T-helper 2 cell (primary cell): ENCODE results near the gene ZNF862.

Experiments
- DNase-seq, 5 experiments: peaks; one replicate each; pipeline versions ENCODE4 v3.0.0 to v3.0.0-alpha.2; 2012 to 2022

Gene ZNF862

GRCh38 chr7:149846436-149847046 is 8.4 kb downstream of the ZNF862 start:
- no peak for DNase-seq

GRCh38 chr7:149849174-149849573 is 11.0 kb downstream of the ZNF862 start:
- DNase-seq: no peak

GRCh38 chr7:149850007-149850594 is 11.9 kb downstream of the ZNF862 start:
- no peak for DNase-seq

GRCh38 chr7:149850716-149851115 is 12.5 kb downstream of the ZNF862 start:
- DNase-seq: no peak

GRCh38 chr7:149851449-149851848 is 13.3 kb downstream of the ZNF862 start:
- no peak for DNase-seq

GRCh38 chr7:149853157-149853556 is 15.0 kb downstream of the ZNF862 start:
- DNase-seq: no peak

GRCh38 chr7:149854611-149855360 is 16.6 kb downstream of the ZNF862 start:
- DNase-seq: peak in 1 of 5 experiments; percentile 43

GRCh38 chr7:149855361-149856305 is 17.5 kb downstream of the ZNF862 start:
- no peak for DNase-seq

- DNase-seq: peak in 1 of 5 experiments; percentile 65
These were observed 18.4 kb downstream of the ZNF862 start for GRCh38 chr7:149856583-149856982.

GRCh38 chr7:149859369-149859768 is 21.2 kb downstream of the ZNF862 start:
- no peak for DNase-seq

- no peak for DNase-seq
These were observed 21.7 kb downstream of the ZNF862 start for GRCh38 chr7:149859876-149860275.

- DNase-seq: peak in 1 of 5 experiments; percentile 52
These were observed 22.9 kb downstream of the ZNF862 start for GRCh38 chr7:149860821-149861727.

- no peak for DNase-seq
These were observed 23.5 kb downstream of the ZNF862 start for GRCh38 chr7:149861728-149862045.

- DNase-seq: no peak
These were observed 24.0 kb downstream of the ZNF862 start for GRCh38 chr7:149862156-149862555.

- no peak for DNase-seq
These were observed 25.3 kb downstream of the ZNF862 start for GRCh38 chr7:149863500-149863899.

- no peak for DNase-seq
These were observed 25.8 kb downstream of the ZNF862 start for GRCh38 chr7:149864023-149864422.

GRCh38 chr7:149864751-149865150 is 26.6 kb downstream of the ZNF862 start:
- DNase-seq: no peak

- peak in 3 of 5 experiments; percentile 39 to 96 (median 49) for DNase-seq
These were observed 27.3 kb downstream of the ZNF862 start for GRCh38 chr7:149865437-149865836.

- DNase-seq: no peak
These were observed 28.1 kb downstream of the ZNF862 start for GRCh38 chr7:149866139-149866778.

GRCh38 chr7:149866779-149867447 is 28.7 kb downstream of the ZNF862 start:
- DNase-seq: no peak
